NCI-H146 treated with DMSO at 0.1 percent for 48 hours (cell line): ENCODE data around the gene POFUT2.

Experiments
- DNase-seq: peaks from one replicate; lab custom pipeline; 2025; ENCODE audit not compliant: unreplicated experiment; lab: John Stamatoyannopoulos, UW

Gene POFUT2

DNA sequence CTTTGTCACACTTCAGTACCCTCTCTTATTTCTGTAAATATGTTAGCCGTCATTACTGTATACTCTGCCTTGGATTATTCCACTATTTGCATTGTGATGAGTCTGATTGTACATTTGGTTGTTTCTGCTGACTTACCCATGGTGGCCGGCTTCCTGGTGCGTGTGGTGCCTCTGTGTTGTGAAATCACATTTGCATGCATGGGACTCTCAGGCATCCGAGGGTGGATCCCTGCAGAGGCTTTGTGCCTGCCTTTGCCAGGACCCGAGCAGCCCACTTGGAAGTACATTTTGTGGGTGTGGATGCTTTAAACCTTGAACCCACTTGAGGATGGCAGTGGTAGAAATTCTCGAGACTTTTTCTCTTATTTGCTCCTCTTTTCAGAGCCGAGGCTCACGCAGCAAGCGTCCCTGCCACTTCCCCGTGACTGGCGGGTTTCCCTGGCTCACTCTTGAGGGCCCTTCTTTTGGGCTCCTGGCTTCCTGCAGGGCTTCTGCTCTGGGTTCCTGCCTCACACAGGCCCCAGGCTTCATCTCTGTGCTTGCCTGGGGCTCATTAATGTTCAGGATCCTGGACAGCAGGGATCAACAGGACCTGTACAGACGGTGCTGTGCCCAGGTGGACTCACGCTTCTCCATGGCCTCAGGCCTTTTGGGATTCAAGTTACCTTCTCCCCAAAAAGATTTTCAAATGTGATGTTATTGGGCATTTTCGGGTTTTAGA, 36.6 kb downstream of the POFUT2 start:
- no peak for DNase-seq

- DNase-seq: no peak
These were observed 37.4 kb downstream of the POFUT2 start for GRCh38 chr21:45250272-45250671.

DNA sequence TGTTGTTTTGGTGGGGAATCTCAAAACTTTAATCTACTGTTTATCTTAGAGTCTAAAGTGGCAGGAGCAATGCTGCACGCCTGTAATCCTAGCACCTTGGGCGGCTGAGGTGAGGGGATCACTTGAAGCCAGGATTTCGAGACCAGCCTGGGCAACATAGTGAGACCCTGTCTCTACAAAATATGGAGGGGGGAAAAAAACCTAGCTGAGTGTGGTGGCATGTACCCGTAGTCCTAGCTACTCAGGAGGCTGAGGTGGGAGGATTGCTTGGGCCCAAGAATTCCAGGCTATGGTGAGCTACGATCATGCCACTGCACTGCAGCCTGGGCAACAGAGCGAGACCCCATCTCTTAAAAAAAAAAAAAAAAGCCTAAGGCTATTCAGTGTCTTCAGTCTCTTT, 38.1 kb downstream of the POFUT2 start:
- no peak for DNase-seq

- no peak for DNase-seq
These were observed 38.8 kb downstream of the POFUT2 start for GRCh38 chr21:45248893-45249381.

DNA sequence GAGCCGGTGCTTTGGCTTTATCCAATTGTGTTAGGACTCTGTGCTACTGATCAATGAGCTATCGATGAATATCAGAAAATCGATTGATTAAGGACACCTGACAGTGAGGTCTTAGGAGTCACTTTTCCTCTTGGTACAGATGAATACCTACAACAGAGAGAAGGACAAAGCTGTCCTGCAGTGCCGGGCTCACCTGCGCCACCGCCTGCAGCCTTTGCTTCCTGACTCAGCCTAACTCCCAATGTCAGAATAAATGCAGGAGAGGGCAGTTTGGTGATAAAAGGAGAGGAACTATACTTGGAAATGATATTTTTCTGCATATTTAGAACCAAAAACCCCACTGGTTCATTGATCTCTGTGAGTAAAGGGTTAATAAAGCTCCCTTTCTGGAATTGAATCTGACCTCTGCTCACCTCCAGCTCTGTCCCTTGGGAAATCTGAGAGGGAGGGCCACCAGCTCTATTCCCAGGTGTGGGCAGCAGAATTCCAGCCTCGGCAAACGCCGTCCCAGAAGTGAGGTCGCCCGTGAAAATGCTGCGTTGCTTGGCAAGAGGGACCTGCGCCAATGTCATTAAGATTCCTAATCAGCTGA, 39.3 kb downstream of the POFUT2 start:
- peak; percentile 2 for DNase-seq

DNA sequence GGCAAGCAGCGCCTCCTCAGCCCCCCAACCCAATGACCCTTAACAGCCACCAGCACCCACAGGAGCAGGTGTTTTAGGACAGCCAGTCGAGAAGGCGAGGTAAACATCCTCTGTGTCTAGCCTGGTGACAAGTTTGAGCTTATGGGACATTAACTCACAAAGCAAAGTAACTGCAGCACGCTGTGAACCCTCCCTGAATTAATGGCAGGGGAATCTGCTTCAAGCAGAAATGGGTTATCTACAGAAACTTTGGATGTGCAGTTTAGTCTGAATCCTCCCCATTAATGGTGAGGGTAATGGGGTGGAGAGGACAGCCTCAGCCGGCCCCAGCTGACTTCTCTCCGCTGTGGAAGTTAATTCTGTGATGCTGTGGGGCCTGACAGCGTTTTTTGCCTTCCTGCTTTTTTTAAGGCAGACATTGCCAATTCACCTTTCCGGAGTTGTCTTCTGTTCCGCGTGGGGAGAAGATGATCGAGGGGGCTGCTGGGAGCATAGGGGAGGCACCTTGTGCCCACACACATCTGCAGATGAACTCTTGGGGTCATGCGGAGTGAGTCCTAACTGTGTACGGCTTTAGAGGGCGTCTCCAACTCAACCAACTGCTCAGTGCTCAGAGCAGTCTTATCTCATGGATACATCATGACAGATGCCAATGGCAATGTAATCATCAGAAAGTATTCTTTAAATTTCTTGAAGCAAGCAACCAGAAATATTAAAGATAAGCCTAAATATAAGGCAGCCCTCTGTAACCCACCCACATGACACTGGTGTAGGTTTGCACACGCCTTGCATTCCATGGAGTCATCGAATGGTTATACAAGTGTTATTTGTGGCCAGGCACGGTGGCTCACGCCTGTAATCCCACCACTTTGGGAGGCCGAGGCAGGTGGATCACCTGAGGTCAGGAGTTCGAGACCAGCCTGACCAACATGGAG, 41.0 kb downstream of the POFUT2 start:
- DNase-seq: no peak

DNA sequence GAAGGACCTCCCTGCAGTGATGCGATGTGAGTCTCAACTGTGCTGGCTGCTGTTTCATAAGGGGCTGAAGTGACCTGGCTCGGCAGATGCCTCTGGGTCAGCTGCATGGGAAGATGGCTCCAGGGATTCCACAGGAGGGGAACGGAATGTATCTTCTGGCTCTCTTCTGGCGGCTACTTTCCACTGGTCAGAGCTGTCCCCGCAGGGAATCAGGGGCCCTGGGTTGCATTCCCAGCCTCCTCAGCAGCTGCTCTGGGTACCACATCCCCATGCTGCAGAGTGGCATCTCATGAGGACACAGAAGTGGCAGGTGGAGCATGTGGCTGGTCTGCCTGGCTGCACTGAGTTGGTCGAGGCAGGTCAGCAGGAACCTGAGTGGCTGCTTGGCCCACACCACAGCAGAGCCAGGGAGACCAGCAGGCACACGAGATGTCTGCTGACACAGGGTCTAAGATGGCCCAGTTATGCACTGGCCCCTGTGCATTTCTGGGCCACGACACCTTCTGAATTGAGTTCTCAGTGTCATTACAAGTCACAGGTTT, 42.8 kb downstream of the POFUT2 start:
- no peak for DNase-seq

GRCh38 chr21:45243603-45244002, 44.1 kb downstream of the POFUT2 start:
- DNase-seq: no peak

DNA sequence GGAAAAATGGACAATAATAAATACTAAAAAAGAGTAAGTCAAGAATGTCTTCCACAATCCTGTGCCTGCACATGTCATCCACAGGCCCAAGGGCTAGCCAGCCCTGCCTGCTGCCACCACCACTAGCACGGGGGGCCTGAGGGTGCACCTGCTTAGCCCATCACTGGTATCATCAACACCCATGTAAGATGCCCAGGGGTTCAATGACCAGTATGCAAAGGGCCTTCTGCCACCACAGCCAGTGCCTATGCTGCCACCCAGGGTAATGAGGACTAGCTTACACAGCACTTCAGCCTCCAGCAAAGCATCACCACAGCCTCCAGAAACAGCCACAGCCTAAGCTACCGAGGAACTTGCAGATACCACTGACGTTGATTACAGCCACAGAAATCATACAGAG, 46.3 kb downstream of the POFUT2 start:
- no peak for DNase-seq

GRCh38 chr21:45237401-45237800, 50.3 kb downstream of the POFUT2 start:
- no peak for DNase-seq

DNA sequence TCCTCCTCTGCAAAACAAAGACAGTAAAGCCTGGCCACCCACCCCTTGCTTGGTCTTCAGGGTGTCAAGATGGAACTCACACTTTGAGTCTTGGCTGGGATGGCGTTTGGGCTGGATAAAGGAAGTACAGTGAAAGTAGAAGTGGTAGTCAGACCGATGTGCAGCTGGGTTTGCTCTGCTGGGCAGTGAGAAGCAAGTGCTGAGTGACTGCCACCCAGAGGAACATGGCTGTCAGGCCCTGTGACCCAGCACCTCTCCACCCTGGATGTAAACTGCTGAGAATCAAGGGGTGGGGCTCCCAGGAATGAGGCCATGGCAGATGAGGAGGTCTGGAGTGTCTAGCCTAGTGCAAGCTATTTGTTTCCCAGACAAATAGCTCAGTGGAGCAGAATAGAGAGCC, 51.2 kb downstream of the POFUT2 start:
- DNase-seq: no peak

GRCh38 chr21:45235488-45235887, 52.2 kb downstream of the POFUT2 start:
- no peak for DNase-seq

DNA sequence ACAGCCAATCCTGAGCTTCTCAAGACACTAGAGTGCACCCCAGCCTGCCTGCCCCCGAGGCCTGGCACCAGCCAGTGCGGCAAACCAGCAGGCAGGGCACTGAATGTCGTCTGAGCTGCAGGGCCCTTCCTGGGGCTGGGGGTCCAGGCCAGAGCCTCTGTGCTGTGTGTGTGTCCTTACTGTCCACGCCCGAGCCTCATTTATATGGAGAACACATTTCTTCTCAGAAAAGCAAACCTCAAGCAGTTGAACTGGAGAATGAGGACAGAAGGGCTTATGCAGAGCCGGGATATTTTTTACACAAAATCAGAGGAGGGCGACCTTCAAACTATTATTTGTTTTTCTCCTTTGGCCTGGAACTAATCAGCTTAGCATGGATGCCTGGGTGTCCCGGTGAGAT, 52.7 kb downstream of the POFUT2 start:
- no peak for DNase-seq

DNA sequence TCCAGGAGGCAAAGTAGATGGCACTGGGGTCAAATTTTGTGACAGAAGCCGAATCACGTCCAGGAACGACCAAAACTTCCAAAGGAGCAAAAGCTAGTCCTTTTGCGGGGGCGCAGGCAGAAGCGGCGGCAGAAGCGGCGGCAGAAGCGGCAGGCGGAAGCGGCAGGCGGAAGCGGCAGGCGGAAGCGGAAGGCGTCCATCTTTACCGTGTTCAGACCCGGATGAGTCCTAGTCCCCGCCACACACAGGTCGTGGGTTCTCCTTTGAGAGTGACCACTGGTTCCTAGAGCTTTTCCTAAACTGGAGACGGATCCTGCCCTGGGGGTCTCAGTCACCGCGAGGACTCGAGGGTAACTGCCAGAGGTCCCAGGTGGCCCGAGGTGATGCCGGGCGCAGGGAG, 53.6 kb downstream of the POFUT2 start:
- no peak for DNase-seq

DNA sequence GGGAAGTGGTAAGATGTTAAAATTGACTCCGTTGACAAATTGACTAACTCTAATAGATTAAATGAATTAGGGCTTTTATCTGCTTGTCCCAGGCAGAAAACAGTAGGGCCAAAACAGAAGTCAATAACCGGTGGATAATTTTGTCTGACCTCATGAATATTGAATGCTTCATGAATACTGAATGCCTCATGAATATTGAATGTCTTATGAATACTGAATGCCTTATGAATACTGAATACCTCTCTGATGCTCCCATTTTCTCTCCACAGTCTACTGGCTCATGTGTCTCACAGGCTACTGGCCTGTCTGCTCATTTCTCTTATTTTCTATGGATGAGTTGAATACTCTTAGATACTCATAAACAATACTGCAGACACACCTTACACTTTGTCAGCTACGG, 56.0 kb downstream of the POFUT2 start:
- DNase-seq: no peak

DNA sequence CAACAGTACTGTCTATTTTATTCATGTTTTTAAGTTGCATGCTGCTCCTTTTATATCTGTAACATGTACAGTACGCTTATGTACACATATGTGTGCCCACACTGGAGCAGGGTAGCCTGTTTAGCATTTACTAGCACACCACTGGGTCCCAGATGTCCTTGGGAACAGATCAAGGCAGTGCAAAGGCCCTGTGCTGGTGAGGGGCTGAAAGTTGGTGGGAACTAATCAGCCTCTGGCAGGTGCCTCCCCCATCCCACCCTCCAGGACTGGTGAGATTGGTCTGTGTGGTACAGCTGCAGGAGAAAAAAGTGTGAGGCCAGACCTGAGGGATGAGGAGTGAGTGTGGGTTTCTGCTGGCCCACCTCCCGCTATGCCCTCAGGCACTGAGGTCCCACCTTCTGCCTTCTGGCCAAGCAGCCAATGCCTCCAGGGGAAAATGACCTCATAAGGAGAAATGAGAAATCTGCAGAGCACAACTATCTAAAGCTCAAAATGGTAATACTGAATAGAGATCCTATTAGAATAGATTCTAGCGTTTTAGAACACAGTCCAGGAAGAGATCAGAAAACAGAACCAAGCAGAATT, 58.9 kb downstream of the POFUT2 start:
- no peak for DNase-seq

GRCh38 chr21:45228171-45228641, 59.5 kb downstream of the POFUT2 start:
- no peak for DNase-seq

- DNase-seq: no peak
These were observed 60.0 kb downstream of the POFUT2 start for GRCh38 chr21:45227735-45228134.

- no peak for DNase-seq
These were observed 61.0 kb downstream of the POFUT2 start for GRCh38 chr21:45226540-45227326.

- DNase-seq: no peak
These were observed 61.9 kb downstream of the POFUT2 start for GRCh38 chr21:45225741-45226327.
